GM20000 (cell line): ENCODE measurements around the gene ZFAND6.

Experiments
- DNase-seq: peaks from one replicate; pipeline ENCODE4 v3.0.0; 2012; ENCODE audit warnings: low spot score
- CTCF ChIP-seq: IDR thresholded peaks from 2 replicates; pipeline ENCODE4 v1.5.1; 2012; ENCODE audit warnings: mild to moderate bottlenecking, control low read depth; ENCODE audit errors: extremely low read depth, missing control alignments

The ZFAND6 gene

GRCh38 chr15:80071652-80072051 lies 12.2 kb downstream of the ZFAND6 start:
- no peak for TF ChIP-seq CTCF
- DNase-seq, result no peak

- TF ChIP-seq CTCF, result no peak
- peak; percentile 45 for DNase-seq
These were observed 13.0 kb downstream of the ZFAND6 start for GRCh38 chr15:80072285-80072994.

GRCh38 chr15:80073197-80073596 lies 13.7 kb downstream of the ZFAND6 start:
- TF ChIP-seq CTCF, result no peak

GRCh38 chr15:80076321-80077318 lies 17.1 kb downstream of the ZFAND6 start:
- no peak for TF ChIP-seq CTCF
- no peak for DNase-seq

More at GRCh38 chr15:80073197-80073596, 13.7 kb downstream of the ZFAND6 start:
- DNase-seq, result no peak

GRCh38 chr15:80081390-80081789 lies 21.9 kb downstream of the ZFAND6 start:
- TF ChIP-seq CTCF, result no peak
- no peak for DNase-seq

GRCh38 chr15:80087104-80087503 lies 27.6 kb downstream of the ZFAND6 start:
- no peak for DNase-seq

More at GRCh38 chr15:80087104-80087503, 27.6 kb downstream of the ZFAND6 start:
- no peak for TF ChIP-seq CTCF
